CD4-positive, alpha-beta T cell (primary cell): ENCODE measurements around the gene NDUFA8. TPM values are rescaled to one million over a fixed set of nuclear protein-coding genes. Genes with fewer than 3 reads are reported as not detected.

Experiments used
- ATAC-seq: fragments of 200-7000 bp; cut with Tn5 transposase; one replicate; pipeline ENCODE4 v1.10.0; 2022; ENCODE audit warnings: mild to moderate bottlenecking; ENCODE audit not compliant: poor library complexity
- CTCF ChIA-PET: fragments of 350-600 bp; sonication (Branson Sonifier 250); formaldehyde crosslinking; loops from one replicate; lab custom pipeline; 2021; ENCODE audit warnings: antibody characterized with exemption, inconsistent platforms; lab: Charles Lee
- POLR2A ChIA-PET: fragments of 350-600 bp; sonication (Branson Sonifier 250); formaldehyde crosslinking; loops from one replicate; lab custom pipeline; 2021; ENCODE audit warnings: antibody characterized with exemption, inconsistent platforms; lab: Charles Lee
- DNase-seq, 14 experiments: peaks; one replicate each; pipeline ENCODE4 v3.0.0-alpha.2; 2013 to 2020; ENCODE audit warnings: mixed read lengths in 2 of 14
- H3K27ac ChIP-seq, 2 donors: one replicate each; pipeline versions ENCODE4 v1.5.1 to v1.7.0; 2013; ENCODE audit warnings: low read length in 2 of 2, low read depth in 1 of 2, mild to moderate bottlenecking in 1 of 2
- H3K27me3 ChIP-seq, 2 experiments: 1 replicate in 1 of 2; 2 replicates in 1 of 2; pipeline versions ENCODE4 v1.6.1 to v1.7.0; 2013; ENCODE audit warnings: low read length in 2 of 2, control low read depth in 1 of 2, mild to moderate bottlenecking in 1 of 2, moderate library complexity in 1 of 2; ENCODE audit not compliant: insufficient read depth in 2 of 2, control insufficient read depth in 1 of 2
- H3K36me3 ChIP-seq: one replicate; pipeline ENCODE4 v1.6.1; 2013; ENCODE audit warnings: low read length, control low read depth; ENCODE audit not compliant: insufficient read depth
- H3K4me1 ChIP-seq: one replicate; pipeline ENCODE4 v1.6.1; 2013; ENCODE audit warnings: low read length, control low read depth; ENCODE audit not compliant: insufficient read depth
- H3K4me3 ChIP-seq: one replicate; pipeline ENCODE4 v1.5.1; 2013; ENCODE audit warnings: mild to moderate bottlenecking, low read length, moderate library complexity
- H3K9me3 ChIP-seq, 2 experiments: 1 replicate in 1 of 2; 2 replicates in 1 of 2; pipeline versions ENCODE4 v1.6.1 to v1.7.0; 2013; ENCODE audit warnings: low read length in 2 of 2, mild to moderate bottlenecking in 2 of 2, control low read depth in 1 of 2, moderate library complexity in 1 of 2; ENCODE audit not compliant: control insufficient read depth in 1 of 2, insufficient read depth in 1 of 2
- H3K27ac Mint-ChIP-seq: one replicate; pipeline ENCODE4 v1.8.0; 2020; ENCODE audit warnings: mixed read lengths
- H3K27me3 Mint-ChIP-seq: one replicate; pipeline ENCODE4 v1.8.0; 2021; ENCODE audit warnings: mixed read lengths
- H3K36me3 Mint-ChIP-seq: one replicate; pipeline ENCODE4 v1.8.0; 2021; ENCODE audit warnings: low read depth, mixed read lengths
- H3K4me1 Mint-ChIP-seq: one replicate; pipeline ENCODE4 v1.8.0; 2021; ENCODE audit warnings: low read depth, mixed read lengths
- H3K4me3 Mint-ChIP-seq: one replicate; pipeline ENCODE4 v1.8.0; 2020; ENCODE audit warnings: mild to moderate bottlenecking, mixed read lengths
- H3K9me3 Mint-ChIP-seq: one replicate; pipeline ENCODE4 v1.8.0; 2020; ENCODE audit warnings: mixed read lengths
- CTCF ChIP-seq: fragments of 200-600 bp; IDR thresholded peaks from one replicate; pipeline ENCODE4 v1.8.0; 2022; ENCODE audit warnings: antibody characterized with exemption, mild to moderate bottlenecking
- intact Hi-C, 2 experiments: fragments of 100-400 bp; cut with DNase I in 1 of 2; cut with micrococcal nuclease in 1 of 2; formaldehyde crosslinking; loops; one replicate each; pipeline versions ENCODE4 v1.15.1 to v1.9.0; 2023 to 2025; cut with DNase I, micrococcal nuclease
- total RNA-seq, 174 experiments: library from RNA in 2 of 174; stranded (reverse) in 2 of 174; gene quantifications; one replicate each; pipeline ENCODE4 v1.2.3 and lab custom pipeline; 2021 to 2026

The NDUFA8 gene
- total RNA-seq, 2 experiments from 2014 or later: 4.5 to 5.0 TPM

DNA sequence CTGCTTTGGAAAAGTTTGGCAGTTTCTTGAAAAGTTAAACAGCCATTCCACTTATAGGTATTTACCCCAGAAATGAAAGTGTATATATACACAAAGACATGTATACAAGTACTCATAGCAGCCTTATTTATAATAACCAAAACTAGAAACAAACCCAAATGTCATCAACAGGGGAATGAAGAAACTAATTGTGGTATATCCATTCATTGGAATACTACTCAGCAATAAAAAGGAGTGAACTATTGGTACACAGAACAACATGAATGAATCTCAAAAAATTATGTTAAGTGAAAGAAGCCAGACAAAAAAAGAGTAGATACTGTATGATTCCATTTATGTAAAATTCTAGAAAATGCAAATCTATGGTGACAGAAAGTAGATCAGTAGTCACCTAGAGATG is 2.8 kb upstream of the NDUFA8 start:
- H3K9me3 ChIP-seq: peaks cover 0 to 6% of the 10 kb centered on the region in 2 experiments
- H3K4me3 Mint-ChIP-seq: no peak overlapping the region
- H3K27me3 Mint-ChIP-seq: peaks cover 32% of the 10 kb centered on the region
- H3K27ac Mint-ChIP-seq: no peak overlapping the region
- peaks cover 12% of the 10 kb centered on the region for H3K36me3 Mint-ChIP-seq
- peaks cover 6% of the 10 kb centered on the region for H3K9me3 Mint-ChIP-seq
- peaks cover 22% of the 10 kb centered on the region for H3K4me1 Mint-ChIP-seq
- H3K36me3 ChIP-seq: no peaks in the 10 kb centered on the region
- DNase-seq: no peak
- no peak overlapping the region for H3K4me3 ChIP-seq
- no peak for TF ChIP-seq CTCF
- H3K27ac ChIP-seq: no peak overlapping the region
- intact Hi-C loops: no loop called here
- POLR2A ChIA-PET: no interaction called here
- peaks cover 18% of the 10 kb centered on the region for H3K4me1 ChIP-seq
- CTCF ChIA-PET: no interaction called here
- ATAC-seq: no peak
- peaks cover 0 to 3% of the 10 kb centered on the region in 2 experiments for H3K27me3 ChIP-seq

DNA sequence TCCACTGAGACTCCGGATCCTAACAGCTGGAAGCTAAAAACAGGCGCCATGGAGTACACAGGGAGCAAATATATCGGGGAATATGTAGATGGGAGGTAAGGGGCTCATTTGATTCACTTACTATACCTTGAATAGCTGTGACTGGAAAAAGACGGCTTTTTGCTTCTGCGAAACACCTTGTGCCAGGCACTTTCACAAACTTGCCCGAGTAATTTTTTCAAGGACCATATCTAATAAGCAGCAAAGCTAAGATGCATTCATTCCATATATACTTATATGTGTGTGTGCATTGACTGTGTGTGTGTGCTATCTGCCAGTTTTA is 307 bp upstream of the NDUFA8 start:
- Mint-ChIP-seq H3K27ac (peak overlapping the region; percentile 88), H3K4me1 (peaks cover 40% of the 10 kb centered on the region), H3K27me3 (peaks cover 23% of the 10 kb centered on the region), H3K9me3 (peaks cover 6% of the 10 kb centered on the region), H3K4me3 (peak overlapping the region; percentile 93), H3K36me3 (peaks cover 12% of the 10 kb centered on the region)
- ChIA-PET POLR2A (interaction anchor here (0.6 to 1.0 kb wide), 3 partner anchors 74 to 781 kb away, joined by 3 read pairs; partner anchors contain the start of gene RABGAP1), CTCF (interaction anchor here (0.9 kb wide), 1 partner anchor 61 kb away, joined by 3 read pairs; no protein-coding TSS in a partner anchor)
- no peak for TF ChIP-seq CTCF
- H3K36me3 ChIP-seq: no peaks in the 10 kb centered on the region
- DNase-seq (no peak), ATAC-seq (no peak)
- no peaks in the 10 kb centered on the region for H3K27me3 ChIP-seq
- no peak overlapping the region for H3K27ac ChIP-seq
- peak overlapping the region; percentile 97 for H3K4me3 ChIP-seq
- peaks cover 18% of the 10 kb centered on the region for H3K4me1 ChIP-seq
- peaks cover 0 to 6% of the 10 kb centered on the region in 2 experiments for H3K9me3 ChIP-seq
- intact Hi-C loops: loop anchor here (1.0 to 5.0 kb wide), 3 partner anchors 63 to 105 kb away; partner anchors contain the start of genes MRRF (in 2 of the 2) and RBM18 (in 2 of the 2)

DNA sequence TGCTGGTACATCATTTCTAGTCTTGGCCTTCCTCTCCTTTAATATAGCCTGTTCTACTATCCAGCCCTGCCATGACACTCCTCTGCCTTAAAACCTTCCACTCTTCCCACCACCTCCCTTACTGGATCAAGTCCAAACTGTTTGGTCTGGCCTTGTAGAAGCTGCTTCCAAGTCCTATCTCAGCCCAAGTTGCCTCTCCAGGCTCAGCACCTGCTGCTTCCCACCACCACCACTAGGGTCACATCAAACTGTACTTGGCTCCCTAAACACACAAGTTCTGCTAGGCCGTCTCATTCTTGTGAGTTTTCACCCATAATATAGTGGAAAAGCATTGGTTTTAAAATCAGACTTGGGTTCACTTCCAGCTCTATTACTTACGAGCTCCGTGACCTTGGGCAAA is 1.4 kb downstream of the NDUFA8 start:
- DNase-seq: peak in 9 of 14 experiments; percentile 3 to 62 (median 10)
- peak; percentile 28 for ATAC-seq
- H3K9me3 Mint-ChIP-seq: peaks cover 6% of the 10 kb centered on the region
- H3K4me3 Mint-ChIP-seq: peak overlapping the region; percentile 82
- H3K36me3 ChIP-seq: no peaks in the 10 kb centered on the region
- peaks cover 18% of the 10 kb centered on the region for H3K4me1 ChIP-seq
- ChIA-PET CTCF (interaction anchor here (2.0 kb wide), 1 partner anchor 59 kb away, joined by 7 read pairs; no protein-coding TSS in a partner anchor), POLR2A (no interaction called here)
- no peak overlapping the region for H3K4me3 ChIP-seq
- H3K4me1 Mint-ChIP-seq: peaks cover 55% of the 10 kb centered on the region
- TF ChIP-seq CTCF: no peak
- no peaks in the 10 kb centered on the region for H3K27me3 ChIP-seq
- H3K9me3 ChIP-seq: peaks cover 0 to 6% of the 10 kb centered on the region in 2 experiments
- H3K27me3 Mint-ChIP-seq: peaks cover 7% of the 10 kb centered on the region
- H3K36me3 Mint-ChIP-seq: peaks cover 16% of the 10 kb centered on the region
- intact Hi-C loops: loop anchor here in 1 of 2 experiments (2.0 to 5.0 kb wide), 2 partner anchors 61 to 107 kb away; partner anchors contain the start of genes MRRF and RBM18
- H3K27ac Mint-ChIP-seq: peak overlapping the region; percentile 6
- no peak overlapping the region for H3K27ac ChIP-seq
